NCI-H460 (cell line): ENCODE measurements around the gene ABHD17B. TPM values are rescaled to one million over a fixed set of nuclear protein-coding genes. Genes with fewer than 3 reads are reported as not detected.

Experiments used
- DNase-seq: peaks from one replicate; pipeline ENCODE4 v3.0.0-alpha.2; 2016; ENCODE audit warnings: low read depth; ENCODE audit errors: extremely low read depth
- total RNA-seq: library from RNA; depleted of rRNA; stranded (reverse); fragments of >200 nt; shearing (Covaris generic); gene quantifications from 2 replicates; pipeline ENCODE4 v1.2.3, GENCODE V29; 2014

ABHD17B gene
- total RNA-seq, 1 experiment from 2014 or later: 25.0 TPM

DNA sequence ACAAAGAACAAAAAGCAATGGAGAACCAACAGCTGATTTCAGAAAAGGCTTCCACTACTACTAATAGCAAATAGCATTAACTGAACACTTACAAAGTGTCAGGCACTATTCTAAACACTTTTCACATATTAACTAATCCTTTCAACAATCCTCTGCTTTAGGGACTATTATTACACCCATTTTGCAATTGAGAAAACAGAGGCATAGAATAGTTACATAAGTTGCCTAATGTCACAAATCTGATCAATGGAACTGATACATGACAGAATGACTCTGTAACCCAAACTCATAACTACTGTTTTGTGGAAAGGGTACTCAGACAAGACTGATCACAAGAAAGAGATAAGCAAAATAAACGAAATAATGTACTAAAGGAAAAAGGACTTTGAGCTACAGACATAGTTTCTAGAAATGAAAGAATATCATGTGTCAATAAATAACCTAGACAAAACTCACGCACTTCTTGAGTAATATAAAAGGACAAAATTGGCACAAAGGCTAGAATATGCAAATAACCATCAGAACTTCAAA is 31.3 kb downstream of the ABHD17B start:
- DNase-seq: no peak

DNA sequence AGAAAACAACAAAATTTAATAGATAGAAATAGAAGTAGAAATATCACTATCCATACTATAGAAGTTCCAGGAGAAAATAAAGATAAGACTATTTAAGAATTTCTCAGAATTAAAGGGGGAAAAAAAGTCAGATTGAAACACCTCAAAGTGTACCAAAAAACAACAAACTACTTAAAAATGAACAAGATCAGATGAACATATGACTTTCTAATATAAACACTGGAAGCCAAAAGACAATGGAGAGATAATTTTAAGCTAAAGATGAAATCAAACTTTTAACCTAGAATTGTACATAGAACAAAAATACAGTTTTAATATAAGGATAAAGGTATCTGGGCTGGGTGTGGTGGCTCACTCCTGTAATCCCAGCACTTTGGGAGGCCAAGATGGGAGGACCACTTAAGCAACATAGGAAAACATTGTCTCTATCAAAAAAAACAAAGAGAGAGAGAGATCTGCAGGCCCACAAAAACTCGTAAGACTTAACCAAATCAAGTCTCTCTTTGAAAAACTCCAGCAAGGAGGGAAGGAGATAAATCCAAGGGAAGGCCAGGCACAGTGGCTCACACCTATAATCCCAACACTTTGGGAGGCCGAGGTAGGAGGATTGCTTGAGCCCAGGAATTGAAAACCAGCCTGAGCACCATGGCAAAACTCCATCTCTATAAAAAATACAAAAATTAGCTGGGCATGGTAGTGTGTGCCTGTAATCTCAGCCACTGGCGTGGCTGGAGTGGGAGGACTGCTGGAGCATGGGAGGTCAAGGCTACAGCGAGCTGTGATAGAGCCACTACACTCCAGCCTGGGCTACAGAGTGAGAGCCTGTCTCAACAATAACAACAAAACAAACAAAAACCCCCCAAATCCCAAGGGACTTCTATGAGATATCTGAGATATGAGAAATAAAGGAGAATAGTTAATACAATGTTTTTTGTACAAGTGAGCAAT is 32.4 kb downstream of the ABHD17B start:
- DNase-seq: no peak

DNA sequence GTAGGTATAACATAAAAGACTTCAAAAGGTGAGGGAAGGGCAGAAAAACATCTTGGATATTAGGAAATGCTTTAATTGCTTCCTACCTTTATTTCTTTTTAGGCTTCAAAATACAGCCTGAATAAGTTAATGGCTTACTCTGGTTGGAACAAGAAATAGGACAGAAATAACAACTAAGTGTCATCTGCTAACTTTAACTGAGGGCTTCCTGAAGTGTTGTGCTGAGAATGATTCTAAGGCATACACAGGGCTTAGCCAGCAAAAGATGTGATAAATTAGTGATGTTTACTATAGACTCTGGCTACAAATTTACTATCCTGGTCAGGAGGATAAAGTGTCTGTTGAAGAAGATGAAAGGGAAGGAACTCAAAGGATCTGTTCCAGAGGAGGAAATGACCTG is 34.2 kb downstream of the ABHD17B start:
- no peak for DNase-seq

DNA sequence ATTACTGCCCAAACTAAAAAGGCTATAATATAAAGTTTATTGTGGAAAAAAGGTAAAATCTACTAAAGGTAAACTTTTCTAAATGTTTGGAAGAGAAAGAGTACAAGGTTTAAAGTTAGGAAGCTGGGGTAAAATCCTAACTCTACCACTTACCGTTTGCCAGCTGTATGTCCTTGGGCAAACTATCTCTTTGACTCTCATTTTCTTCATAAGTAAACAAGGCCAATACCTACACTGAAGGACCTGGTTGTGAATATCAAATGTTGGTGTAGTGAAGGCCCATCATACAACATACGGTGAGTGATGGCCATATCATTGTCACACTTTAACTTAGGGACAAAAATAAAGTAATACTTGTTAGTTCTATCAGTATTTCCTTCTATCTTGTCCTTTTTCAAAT is 34.9 kb downstream of the ABHD17B start:
- DNase-seq: no peak

- no peak for DNase-seq
Observed at GRCh38 chr9:71875345-71875744, 35.6 kb downstream of the ABHD17B start.

DNA sequence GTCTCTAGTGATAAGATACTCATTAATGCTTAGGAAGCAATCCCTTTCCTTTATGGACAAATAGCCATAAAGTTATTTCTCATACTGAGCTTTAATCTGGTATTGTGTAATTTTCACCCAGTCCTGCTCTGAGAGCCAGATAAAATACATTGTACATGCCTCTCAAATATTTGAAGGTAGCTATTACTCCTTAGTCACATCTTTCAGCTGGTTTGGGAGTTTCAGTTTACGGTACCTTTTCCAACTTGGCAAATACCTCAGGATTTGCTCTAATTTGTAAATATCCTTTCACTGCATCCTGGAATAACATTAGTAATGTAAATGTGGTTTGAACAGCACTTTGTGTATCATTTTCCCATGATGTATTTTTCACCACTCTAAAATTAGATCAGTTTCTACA is 47.4 kb downstream of the ABHD17B start:
- no peak for DNase-seq

DNA sequence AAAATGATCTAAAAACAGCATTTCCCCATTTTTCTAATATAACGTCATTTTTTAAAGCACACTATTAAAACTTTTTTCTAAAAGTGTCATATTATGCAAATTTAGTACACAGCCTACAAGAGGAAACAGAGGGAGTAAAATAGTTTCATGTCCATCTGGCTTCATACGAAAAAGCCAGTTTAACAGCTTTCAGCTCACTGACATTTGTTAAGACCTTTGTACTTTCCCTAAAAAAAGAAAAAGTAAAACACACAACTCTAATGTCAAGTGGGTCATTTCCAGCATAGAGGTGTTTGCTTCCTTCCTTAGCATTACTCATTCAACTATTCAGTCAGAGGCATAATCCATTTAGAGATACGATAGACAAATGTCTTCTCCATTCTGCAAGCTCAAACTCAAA is 49.4 kb downstream of the ABHD17B start:
- DNase-seq: no peak

DNA sequence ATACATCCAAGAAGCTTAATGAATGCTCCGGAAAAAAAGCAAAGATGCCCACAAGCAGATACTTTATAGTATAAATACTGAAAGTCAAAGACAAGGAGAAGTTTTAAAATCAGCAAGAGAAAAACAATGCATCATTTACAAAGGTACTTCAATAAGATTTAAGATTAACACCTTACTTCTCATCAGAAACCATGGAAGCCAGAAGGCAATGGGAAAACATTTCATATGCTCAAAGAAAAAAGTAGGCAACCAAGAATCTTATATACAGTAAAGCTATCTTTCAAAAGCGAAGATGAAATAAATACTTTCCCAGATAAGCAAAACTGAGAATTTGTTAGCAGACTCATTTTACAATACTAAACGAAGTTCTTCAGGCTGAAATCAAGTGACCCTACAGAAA is 51.1 kb downstream of the ABHD17B start:
- no peak for DNase-seq

GRCh38 chr9:71858812-71859211 is 52.2 kb downstream of the ABHD17B start:
- DNase-seq: no peak

GRCh38 chr9:71858102-71858798 is 52.7 kb downstream of the ABHD17B start:
- DNase-seq: no peak

DNA sequence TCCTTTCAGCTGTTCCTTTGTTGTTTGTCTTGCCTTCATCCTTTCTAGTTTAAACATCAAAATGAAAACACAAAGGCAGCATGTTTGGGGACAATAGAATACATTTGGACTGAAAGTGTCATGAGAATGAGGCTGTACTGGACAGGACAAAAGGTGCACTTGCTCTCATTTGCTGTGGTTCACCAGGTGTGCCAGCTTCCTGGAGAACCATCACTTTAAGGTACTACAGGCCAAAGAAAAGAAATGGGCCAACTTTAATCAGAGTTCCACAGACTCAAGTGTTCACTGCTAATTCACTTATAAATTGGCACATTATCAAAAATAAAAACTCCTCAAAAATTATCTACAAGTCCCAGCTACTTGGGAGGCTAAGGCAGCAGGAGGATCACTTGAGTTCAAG is 53.8 kb downstream of the ABHD17B start:
- DNase-seq: no peak

DNA sequence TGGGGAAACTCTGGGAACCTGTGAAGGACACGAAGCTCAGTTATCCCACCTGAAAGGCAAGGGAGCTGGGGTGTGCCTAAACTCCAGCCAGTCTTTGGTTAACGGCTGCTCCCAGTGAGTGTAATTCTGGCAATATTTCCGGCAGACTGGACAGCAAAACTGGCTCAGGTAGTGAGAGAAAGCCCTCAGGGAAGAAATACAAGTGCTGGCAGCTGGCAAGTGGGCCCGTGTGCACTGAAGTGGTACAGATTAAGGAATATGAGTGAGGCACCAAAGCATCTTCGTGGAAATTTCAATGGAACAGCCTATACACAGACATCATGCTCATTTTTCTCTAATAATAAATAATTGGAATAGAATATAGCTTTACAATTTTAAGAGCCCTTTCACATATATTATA is 56.2 kb downstream of the ABHD17B start:
- DNase-seq: no peak

GRCh38 chr9:71853084-71853483 is 57.9 kb downstream of the ABHD17B start:
- DNase-seq: no peak

DNA sequence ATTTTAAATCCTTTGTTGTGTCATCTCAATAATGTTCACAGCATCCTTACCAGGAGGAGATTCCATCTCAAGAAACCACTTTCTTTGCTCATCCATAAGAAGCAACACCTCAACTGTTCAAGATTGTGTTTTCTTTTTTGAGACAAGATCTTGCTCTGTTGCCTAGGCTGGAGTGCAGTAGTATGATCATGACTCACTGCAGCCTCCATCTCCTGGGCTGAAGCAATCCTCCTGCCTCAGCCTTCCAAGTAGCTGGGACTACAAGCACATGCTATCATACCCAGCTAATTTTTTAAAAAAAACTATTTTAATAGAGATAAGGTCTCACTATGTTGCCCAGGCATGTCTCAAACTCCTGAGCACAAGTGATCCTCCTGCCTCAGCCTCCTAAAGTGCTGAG is 60.0 kb downstream of the ABHD17B start:
- DNase-seq: no peak

DNA sequence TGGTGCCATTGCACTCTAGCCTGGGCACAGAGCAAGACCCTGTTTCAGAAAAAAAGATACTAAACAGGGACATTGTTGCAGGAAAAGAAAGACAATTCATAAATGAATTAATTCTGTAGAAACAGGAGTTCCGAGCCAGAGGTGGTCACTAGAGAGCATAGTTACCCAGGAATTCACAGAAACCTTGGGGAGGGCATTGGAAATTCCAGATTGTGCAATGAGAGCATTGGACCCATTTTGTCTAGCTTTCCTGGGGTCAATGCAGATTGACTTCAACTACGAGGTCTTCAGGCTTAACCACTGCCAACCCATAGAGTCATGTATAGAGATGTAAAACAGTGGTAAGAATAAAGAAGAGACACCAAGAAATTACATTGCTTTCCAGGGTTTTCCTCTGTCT is 63.1 kb downstream of the ABHD17B start:
- DNase-seq: no peak

DNA sequence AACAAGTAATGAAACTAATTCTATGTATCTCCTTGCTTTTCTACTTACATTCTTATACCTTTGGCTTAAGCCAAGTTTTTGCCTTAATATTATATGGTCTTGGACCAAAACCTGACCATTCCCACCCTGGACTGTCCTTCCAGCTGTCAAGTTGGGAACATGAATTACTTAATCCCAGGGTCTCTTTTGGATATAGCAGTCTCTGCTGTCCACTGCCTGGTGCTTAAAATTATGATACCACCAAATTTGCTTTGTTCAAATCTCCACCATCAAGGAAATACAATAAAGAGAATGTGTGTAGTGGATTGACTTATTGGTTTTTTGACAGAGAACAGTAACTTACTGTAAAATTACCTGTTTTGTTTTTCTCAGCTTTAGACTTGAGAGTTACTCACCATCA is 66.2 kb downstream of the ABHD17B start:
- no peak for DNase-seq

GRCh38 chr9:71839668-71840067 is 71.3 kb downstream of the ABHD17B start:
- DNase-seq: no peak

- DNase-seq: no peak
Observed at GRCh38 chr9:71835596-71835995, 75.4 kb downstream of the ABHD17B start.

DNA sequence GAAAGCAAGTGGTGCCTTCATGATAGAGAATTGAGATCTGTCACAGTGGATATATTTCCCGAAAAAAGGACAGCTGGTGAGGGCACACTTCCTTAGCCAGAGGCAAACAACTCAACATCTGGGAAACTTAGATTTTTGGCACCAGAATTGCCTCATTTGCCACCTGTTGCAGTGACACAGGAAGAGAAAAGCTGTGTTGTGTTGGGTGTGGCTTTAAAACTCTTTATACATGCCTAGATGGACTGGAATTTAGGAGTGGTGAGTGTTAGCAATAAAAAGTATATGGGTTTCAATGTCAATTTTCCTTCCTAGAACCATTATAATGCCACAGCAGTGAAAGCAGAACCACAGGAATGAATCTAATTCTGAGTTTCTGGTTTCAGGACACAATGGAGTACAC is 80.1 kb downstream of the ABHD17B start:
- no peak for DNase-seq

GRCh38 chr9:71830153-71830552 is 80.8 kb downstream of the ABHD17B start:
- no peak for DNase-seq

DNA sequence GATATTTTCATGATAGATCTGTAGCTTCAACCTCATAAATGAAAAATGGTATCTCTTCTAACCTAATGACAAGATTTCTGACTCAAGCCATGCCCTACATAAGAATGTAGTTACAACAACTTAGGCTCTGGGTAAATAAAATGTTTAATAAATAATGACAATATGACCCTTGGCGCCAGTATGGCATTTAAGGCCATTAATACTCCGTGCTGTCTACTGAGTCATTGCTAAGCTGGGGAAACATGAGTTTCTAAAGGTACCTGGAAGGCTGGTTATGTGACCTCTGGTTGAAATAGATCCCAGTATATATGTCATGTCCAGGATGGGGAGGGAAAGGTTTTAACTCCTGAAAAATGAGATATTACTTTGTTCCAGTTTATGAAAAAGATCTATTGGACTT is 84.7 kb downstream of the ABHD17B start:
- no peak for DNase-seq

- DNase-seq: no peak
Observed at GRCh38 chr9:71824257-71824656, 86.7 kb downstream of the ABHD17B start.
